ENCODE measurements around the gene MYO1D.
"Not testable (repeated sequence)": the region's sequence is repeated elsewhere in the genome, so short reads cannot be mapped to it uniquely, and the experiment has no call there.

MYO1D gene

GRCh38 chr17:32742681-32743538 is 134.0 kb downstream of the MYO1D start:
- no CpG with 5 or more reads among the region's 4 CpGs for WGBS (ENCODE audit: extremely low coverage, insufficient coverage, low lambda C conversion rate)
- H3K18ac ChIP-seq (ENCODE audit: low read length), result no peak overlapping the region
- H3K79me1 ChIP-seq (ENCODE audit: low read length), result no peaks in the 10 kb centered on the region
- no peak overlapping the region for H2AK5ac ChIP-seq (ENCODE audit: low read length)
- H3K27me3 ChIP-seq (ENCODE audit: insufficient read depth, low read length, poor library complexity), result no peaks in the 10 kb centered on the region
- H2BK15ac ChIP-seq (replicated peaks; ENCODE audit: low read depth), result no peak overlapping the region
- H2BK120ac ChIP-seq (ENCODE audit: low read depth, low read length), result no peak overlapping the region
- DNase-seq, result no peak
- no peaks in the 10 kb centered on the region for H3K4me1 ChIP-seq (ENCODE audit: control insufficient read depth, low read depth, low read length)
- H2BK5ac ChIP-seq (ENCODE audit: low read length), result no peak overlapping the region
- no peak overlapping the region for H3K56ac ChIP-seq (ENCODE audit: low read length)
- H3K4ac ChIP-seq (ENCODE audit: low read depth, low read length), result no peak overlapping the region
- H3K4me2 ChIP-seq (ENCODE audit: low read length), result no peak overlapping the region
- H3K4me3 ChIP-seq (ENCODE audit: low read length), result no peak overlapping the region
- H3K9ac ChIP-seq (ENCODE audit: low read length), result no peak overlapping the region
- no peak overlapping the region for H3K23ac ChIP-seq (ENCODE audit: low read length)
- no peak overlapping the region for H4K8ac ChIP-seq (ENCODE audit: low read depth, low read length)
- H3K79me2 ChIP-seq (ENCODE audit: control insufficient read depth, insufficient read depth, low read length), result no peaks in the 10 kb centered on the region
- H4K5ac ChIP-seq (ENCODE audit: low read length), result no peak overlapping the region
- H3K36me3 ChIP-seq (ENCODE audit: control insufficient read depth, insufficient read depth, low read length), result no peaks in the 10 kb centered on the region
- no peak overlapping the region for H3K27ac ChIP-seq (ENCODE audit: low read depth, low read length)

DNA sequence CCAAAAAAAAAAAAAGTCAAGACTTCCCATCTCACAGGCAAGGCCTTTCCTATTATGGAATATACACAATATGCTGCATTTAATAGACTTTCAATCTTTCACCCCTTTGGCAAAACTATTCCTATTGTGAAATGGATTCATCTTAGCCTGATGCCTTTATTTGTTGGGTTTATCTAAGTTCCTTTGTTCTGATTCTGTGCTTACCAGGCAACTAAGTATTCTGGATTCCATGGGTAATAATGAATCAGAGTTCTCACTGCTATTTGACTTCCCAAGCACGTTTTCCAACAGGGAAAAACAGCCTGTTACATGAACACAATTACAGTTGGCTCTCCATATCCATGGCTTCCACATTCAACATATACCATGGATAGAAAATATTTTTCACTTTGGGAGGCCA is 135.5 kb downstream of the MYO1D start:
- Histone ChIP-seq H3K27me3 (ENCODE audit: insufficient read depth, low read length, poor library complexity) (no peaks in the 10 kb centered on the region), H3K36me3 (ENCODE audit: control insufficient read depth, insufficient read depth, low read length) (no peaks in the 10 kb centered on the region), H3K27ac (ENCODE audit: low read depth, low read length) (no peak overlapping the region), H3K56ac (ENCODE audit: low read length) (no peak overlapping the region), H3K79me2 (ENCODE audit: control insufficient read depth, insufficient read depth, low read length) (no peaks in the 10 kb centered on the region), H2BK15ac (replicated peaks; ENCODE audit: low read depth) (no peak overlapping the region), H3K4ac (ENCODE audit: low read depth, low read length) (no peak overlapping the region), H3K18ac (ENCODE audit: low read length) (no peak overlapping the region), H3K4me3 (ENCODE audit: low read length) (no peak overlapping the region), H3K4me2 (ENCODE audit: low read length) (no peak overlapping the region), H2BK5ac (ENCODE audit: low read length) (no peak overlapping the region), H2AK5ac (ENCODE audit: low read length) (no peak overlapping the region), H4K8ac (ENCODE audit: low read depth, low read length) (no peak overlapping the region), H3K23ac (ENCODE audit: low read length) (no peak overlapping the region), H4K5ac (ENCODE audit: low read length) (no peak overlapping the region), H2BK120ac (ENCODE audit: low read depth, low read length) (no peak overlapping the region), H3K4me1 (ENCODE audit: control insufficient read depth, low read depth, low read length) (no peaks in the 10 kb centered on the region), H3K9ac (ENCODE audit: low read length) (no peak overlapping the region), H3K79me1 (ENCODE audit: low read length) (no peaks in the 10 kb centered on the region)
- no CpG with 5 or more reads among the region's 1 CpG for WGBS (ENCODE audit: extremely low coverage, insufficient coverage, low lambda C conversion rate)
- no peak for DNase-seq

DNA sequence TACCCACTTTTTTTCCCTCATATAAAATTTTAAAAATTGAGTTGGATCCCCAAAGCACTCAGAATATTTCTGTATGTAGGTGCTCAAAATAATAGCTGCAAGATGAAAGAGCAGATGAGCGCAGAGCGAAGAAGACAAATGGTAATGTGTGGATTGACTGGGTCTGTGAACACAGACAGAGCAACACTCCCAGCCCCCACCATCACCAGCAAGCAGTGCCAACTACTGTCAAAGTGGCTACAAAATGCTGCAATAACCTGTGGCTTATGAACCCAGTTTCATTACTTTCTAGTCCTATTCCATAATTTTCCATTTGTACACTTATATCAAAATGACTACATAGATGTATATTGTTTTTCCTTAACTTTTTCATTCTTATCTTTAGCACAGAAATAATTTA is 137.2 kb downstream of the MYO1D start:
- no CpG with 5 or more reads among the region's 2 CpGs for WGBS (ENCODE audit: extremely low coverage, insufficient coverage, low lambda C conversion rate)
- no peaks in the 10 kb centered on the region for H3K4me1 ChIP-seq (ENCODE audit: control insufficient read depth, low read depth, low read length)
- H3K79me1 ChIP-seq (ENCODE audit: low read length), result no peaks in the 10 kb centered on the region
- H4K8ac ChIP-seq (ENCODE audit: low read depth, low read length), result no peak overlapping the region
- H3K4me3 ChIP-seq (ENCODE audit: low read length), result no peak overlapping the region
- no peak for DNase-seq
- no peak overlapping the region for H2BK15ac ChIP-seq (replicated peaks; ENCODE audit: low read depth)
- H3K27me3 ChIP-seq (ENCODE audit: insufficient read depth, low read length, poor library complexity), result no peaks in the 10 kb centered on the region
- no peak overlapping the region for H2BK5ac ChIP-seq (ENCODE audit: low read length)
- H3K23ac ChIP-seq (ENCODE audit: low read length), result no peak overlapping the region
- H2AK5ac ChIP-seq (ENCODE audit: low read length), result no peak overlapping the region
- no peak overlapping the region for H3K18ac ChIP-seq (ENCODE audit: low read length)
- no peak overlapping the region for H3K4me2 ChIP-seq (ENCODE audit: low read length)
- no peak overlapping the region for H3K9ac ChIP-seq (ENCODE audit: low read length)
- no peak overlapping the region for H3K27ac ChIP-seq (ENCODE audit: low read depth, low read length)
- no peaks in the 10 kb centered on the region for H3K36me3 ChIP-seq (ENCODE audit: control insufficient read depth, insufficient read depth, low read length)
- H2BK120ac ChIP-seq (ENCODE audit: low read depth, low read length), result no peak overlapping the region
- H4K5ac ChIP-seq (ENCODE audit: low read length), result no peak overlapping the region
- no peaks in the 10 kb centered on the region for H3K79me2 ChIP-seq (ENCODE audit: control insufficient read depth, insufficient read depth, low read length)
- no peak overlapping the region for H3K56ac ChIP-seq (ENCODE audit: low read length)
- no peak overlapping the region for H3K4ac ChIP-seq (ENCODE audit: low read depth, low read length)

DNA sequence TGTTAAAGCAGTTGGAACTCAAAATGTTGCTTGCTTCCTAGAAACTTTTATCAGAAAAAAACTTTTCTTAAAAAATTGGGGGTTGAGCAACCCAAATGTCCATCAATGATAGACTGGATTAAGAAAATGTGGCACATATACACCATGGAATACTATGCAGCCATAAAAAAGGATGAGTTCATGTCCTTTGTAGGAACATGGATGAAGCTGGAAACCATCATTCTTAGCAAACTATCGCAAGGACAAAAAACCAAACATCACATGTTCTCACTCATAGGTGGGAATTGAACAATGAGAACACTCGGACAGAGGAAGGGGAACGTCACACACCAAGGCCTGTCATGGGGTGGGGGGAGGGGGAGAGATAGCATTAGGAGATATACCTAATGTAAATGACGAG is 137.8 kb downstream of the MYO1D start:
- H2BK120ac ChIP-seq (ENCODE audit: low read depth, low read length); H3K79me2 ChIP-seq (ENCODE audit: control insufficient read depth, insufficient read depth, low read length); H2AK5ac ChIP-seq (ENCODE audit: low read length); H2BK15ac ChIP-seq (replicated peaks; ENCODE audit: low read depth); H3K9ac ChIP-seq (ENCODE audit: low read length); H3K18ac ChIP-seq (ENCODE audit: low read length); H2BK5ac ChIP-seq (ENCODE audit: low read length); H3K79me1 ChIP-seq (ENCODE audit: low read length); H3K27me3 ChIP-seq (ENCODE audit: insufficient read depth, low read length, poor library complexity); H3K27ac ChIP-seq (ENCODE audit: low read depth, low read length); H3K36me3 ChIP-seq (ENCODE audit: control insufficient read depth, insufficient read depth, low read length); H3K4ac ChIP-seq (ENCODE audit: low read depth, low read length); DNase-seq; H3K4me2 ChIP-seq (ENCODE audit: low read length); H4K5ac ChIP-seq (ENCODE audit: low read length); H3K4me1 ChIP-seq (ENCODE audit: control insufficient read depth, low read depth, low read length); H3K56ac ChIP-seq (ENCODE audit: low read length); H3K4me3 ChIP-seq (ENCODE audit: low read length); H4K8ac ChIP-seq (ENCODE audit: low read depth, low read length); H3K23ac ChIP-seq (ENCODE audit: low read length): not testable (repeated sequence)
- no CpG with 5 or more reads among the region's 4 CpGs for WGBS (ENCODE audit: extremely low coverage, insufficient coverage, low lambda C conversion rate)

GRCh38 chr17:32733401-32733800 is 143.5 kb downstream of the MYO1D start:
- no peak overlapping the region for H3K4me2 ChIP-seq (ENCODE audit: low read length)
- H3K4me1 ChIP-seq (ENCODE audit: control insufficient read depth, low read depth, low read length), result no peaks in the 10 kb centered on the region
- H3K4ac ChIP-seq (ENCODE audit: low read depth, low read length), result no peak overlapping the region
- H3K56ac ChIP-seq (ENCODE audit: low read length), result no peak overlapping the region
- H3K27ac ChIP-seq (ENCODE audit: low read depth, low read length), result no peak overlapping the region
- H3K36me3 ChIP-seq (ENCODE audit: control insufficient read depth, insufficient read depth, low read length), result no peaks in the 10 kb centered on the region
- no peak overlapping the region for H2BK15ac ChIP-seq (replicated peaks; ENCODE audit: low read depth)
- no peak overlapping the region for H3K4me3 ChIP-seq (ENCODE audit: low read length)
- H4K8ac ChIP-seq (ENCODE audit: low read depth, low read length), result no peak overlapping the region
- H2BK5ac ChIP-seq (ENCODE audit: low read length), result no peak overlapping the region
- no peak overlapping the region for H2BK120ac ChIP-seq (ENCODE audit: low read depth, low read length)
- no CpG with 5 or more reads among the region's 1 CpG for WGBS (ENCODE audit: extremely low coverage, insufficient coverage, low lambda C conversion rate)
- no peaks in the 10 kb centered on the region for H3K27me3 ChIP-seq (ENCODE audit: insufficient read depth, low read length, poor library complexity)
- no peaks in the 10 kb centered on the region for H3K79me1 ChIP-seq (ENCODE audit: low read length)
- no peak overlapping the region for H3K18ac ChIP-seq (ENCODE audit: low read length)
- no peaks in the 10 kb centered on the region for H3K79me2 ChIP-seq (ENCODE audit: control insufficient read depth, insufficient read depth, low read length)
- no peak overlapping the region for H3K23ac ChIP-seq (ENCODE audit: low read length)
- H4K5ac ChIP-seq (ENCODE audit: low read length), result no peak overlapping the region
- H3K9ac ChIP-seq (ENCODE audit: low read length), result no peak overlapping the region
- no peak for DNase-seq
- H2AK5ac ChIP-seq (ENCODE audit: low read length), result no peak overlapping the region

GRCh38 chr17:32732900-32733299 is 144.0 kb downstream of the MYO1D start:
- H3K4me1 ChIP-seq (ENCODE audit: control insufficient read depth, low read depth, low read length), result no peaks in the 10 kb centered on the region
- no peak overlapping the region for H2BK15ac ChIP-seq (replicated peaks; ENCODE audit: low read depth)
- WGBS (ENCODE audit: extremely low coverage, insufficient coverage, low lambda C conversion rate), result no CpG with 5 or more reads among the region's 6 CpGs
- no peak overlapping the region for H2BK120ac ChIP-seq (ENCODE audit: low read depth, low read length)
- no peak overlapping the region for H3K4me2 ChIP-seq (ENCODE audit: low read length)
- H2BK5ac ChIP-seq (ENCODE audit: low read length), result no peak overlapping the region
- no peak overlapping the region for H4K5ac ChIP-seq (ENCODE audit: low read length)
- no peak overlapping the region for H3K56ac ChIP-seq (ENCODE audit: low read length)
- H3K27ac ChIP-seq (ENCODE audit: low read depth, low read length), result no peak overlapping the region
- no peaks in the 10 kb centered on the region for H3K36me3 ChIP-seq (ENCODE audit: control insufficient read depth, insufficient read depth, low read length)
- DNase-seq, result no peak
- no peaks in the 10 kb centered on the region for H3K79me1 ChIP-seq (ENCODE audit: low read length)
- H3K4me3 ChIP-seq (ENCODE audit: low read length), result no peak overlapping the region
- H3K9ac ChIP-seq (ENCODE audit: low read length), result no peak overlapping the region
- no peak overlapping the region for H3K23ac ChIP-seq (ENCODE audit: low read length)
- no peaks in the 10 kb centered on the region for H3K27me3 ChIP-seq (ENCODE audit: insufficient read depth, low read length, poor library complexity)
- H2AK5ac ChIP-seq (ENCODE audit: low read length), result no peak overlapping the region
- H3K4ac ChIP-seq (ENCODE audit: low read depth, low read length), result no peak overlapping the region
- H3K18ac ChIP-seq (ENCODE audit: low read length), result no peak overlapping the region
- no peak overlapping the region for H4K8ac ChIP-seq (ENCODE audit: low read depth, low read length)
- no peaks in the 10 kb centered on the region for H3K79me2 ChIP-seq (ENCODE audit: control insufficient read depth, insufficient read depth, low read length)
